Activated CD4-positive, alpha-beta T cell treated with anti-CD3 and anti-CD28 coated beads, Interleukin-2, amount 50 U/mL, for 4 hours (primary cell): ENCODE measurements around the gene SOX12.
A peak's percentile ranks its signal among the peaks of the same experiment; 100 is the strongest.
"Not testable (repeated sequence)": the region's sequence is repeated elsewhere in the genome, so short reads cannot be mapped to it uniquely, and the experiment has no call there.

Experiments used
- DNase-seq, 2 experiments: peaks; one replicate each; pipeline ENCODE4 v3.0.0-alpha.2; 2020

SOX12 gene

GRCh38 chr20:328975-329695 is 3.8 kb downstream of the SOX12 start:
- no peak for DNase-seq

- DNase-seq, result no peak
Observed at GRCh38 chr20:329851-330232, 4.5 kb downstream of the SOX12 start.

- peak; percentile 48 to 57 for DNase-seq
Observed at GRCh38 chr20:330233-331149, 5.1 kb downstream of the SOX12 start.

GRCh38 chr20:334578-334977 is 9.2 kb downstream of the SOX12 start:
- no peak for DNase-seq

- DNase-seq, result not testable (repeated sequence)
Observed at GRCh38 chr20:336040-336439, 10.7 kb downstream of the SOX12 start.

- DNase-seq, result peak in 1 of 2 experiments; percentile 13
Observed at GRCh38 chr20:341682-342081, 16.3 kb downstream of the SOX12 start.

GRCh38 chr20:343107-343506 is 17.8 kb downstream of the SOX12 start:
- no peak for DNase-seq

GRCh38 chr20:346033-346639 is 20.8 kb downstream of the SOX12 start:
- DNase-seq, result no peak

GRCh38 chr20:346640-347316 is 21.4 kb downstream of the SOX12 start, which contains the start of gene NRSN2:
TSS of gene NRSN2 (plus strand) at chr20:347111. CDS start at chr20:349644, 2,533 bp downstream.
- peak in 1 of 2 experiments; percentile 8 for DNase-seq

- DNase-seq, result no peak
Observed at GRCh38 chr20:347317-347639, 21.9 kb downstream of the SOX12 start.

- DNase-seq, result peak; percentile 23 to 29
Observed at GRCh38 chr20:347640-348484, 22.5 kb downstream of the SOX12 start.

GRCh38 chr20:348972-349841 is 23.9 kb downstream of the SOX12 start:
- DNase-seq, result no peak

GRCh38 chr20:353166-353565 is 27.8 kb downstream of the SOX12 start:
- DNase-seq, result no peak

GRCh38 chr20:354298-354977 is 29.1 kb downstream of the SOX12 start:
- peak; percentile 75 to 77 for DNase-seq

- DNase-seq, result not testable (repeated sequence)
Observed at GRCh38 chr20:356154-356553, 30.8 kb downstream of the SOX12 start.

- DNase-seq, result no peak
Observed at GRCh38 chr20:356745-357144, 31.4 kb downstream of the SOX12 start.

GRCh38 chr20:358891-359555 is 33.7 kb downstream of the SOX12 start:
- no peak for DNase-seq

GRCh38 chr20:361561-361960 is 36.2 kb downstream of the SOX12 start:
- DNase-seq, result no peak
